WTC11 (cell line): ENCODE results near the gene MORC4. TPM values are rescaled to one million over a fixed set of nuclear protein-coding genes. Genes with fewer than 3 reads are reported as not detected.

Source experiments
- ATAC-seq: fragments of 200-7000 bp; cut with Tn5 transposase; 2 replicates; pipeline ENCODE4 v1.10.0; 2021; ENCODE audit warnings: mild to moderate bottlenecking, moderate library complexity
- CTCF ChIA-PET: fragments of 300-600 bp; sonication (Branson Sonifier 250); formaldehyde crosslinking; loops from one replicate; lab custom pipeline; 2021; ENCODE audit warnings: antibody characterized with exemption; lab: Charles Lee
- POLR2A ChIA-PET: fragments of 350-600 bp; sonication (Branson Sonifier 250); formaldehyde crosslinking; loops from one replicate; lab custom pipeline; 2021; ENCODE audit warnings: antibody characterized with exemption; lab: Charles Lee
- DNase-seq: peaks from one replicate; pipeline ENCODE4 v3.0.0; 2021; ENCODE audit warnings: low spot score
- H3K27ac Mint-ChIP-seq: 2 replicates; pipeline ENCODE4 v1.8.0; 2021; ENCODE audit warnings: mixed read lengths
- H3K27me3 Mint-ChIP-seq: 2 replicates; pipeline ENCODE4 v1.8.0; 2021; ENCODE audit warnings: low read depth, mild to moderate bottlenecking, moderate library complexity, mixed read lengths
- H3K36me3 Mint-ChIP-seq: 2 replicates; pipeline ENCODE4 v1.8.0; 2021; ENCODE audit warnings: mixed read lengths
- H3K4me1 Mint-ChIP-seq: 2 replicates; pipeline ENCODE4 v1.8.0; 2022; ENCODE audit warnings: mixed read lengths
- H3K4me3 Mint-ChIP-seq: 2 replicates; pipeline ENCODE4 v1.8.0; 2021; ENCODE audit warnings: mild to moderate bottlenecking, moderate library complexity, mixed read lengths
- H3K9me3 Mint-ChIP-seq: 2 replicates; pipeline ENCODE4 v1.8.0; 2021; ENCODE audit warnings: mixed read lengths
- ATF1 ChIP-seq: sonication (generic); formaldehyde crosslinking; IDR thresholded peaks from 2 replicates; pipeline ENCODE4 v1.8.1; 2023; ENCODE audit warnings: mild to moderate bottlenecking, moderate library complexity, missing genetic modification reagents
- ATF6 ChIP-seq: sonication (generic); formaldehyde crosslinking; IDR thresholded peaks from 2 replicates; pipeline ENCODE4 v1.8.1; 2023; ENCODE audit warnings: mild to moderate bottlenecking, missing genetic modification reagents
- CDX4 ChIP-seq: fragments of 250-450 bp; sonication (Bioruptor Pico); IDR thresholded peaks from 2 replicates; pipeline ENCODE4 v1.9.0; 2021; ENCODE audit warnings: moderate library complexity, mild to moderate bottlenecking, inconsistent platforms, borderline replicate concordance
- CREM ChIP-seq: sonication (generic); formaldehyde crosslinking; IDR thresholded peaks from 2 replicates; pipeline ENCODE4 v1.8.1; 2022; ENCODE audit warnings: mild to moderate bottlenecking, missing genetic modification reagents, moderate library complexity
- E2F4 ChIP-seq: sonication (generic); formaldehyde crosslinking; IDR thresholded peaks from 2 replicates; pipeline ENCODE4 v1.8.1; 2022; ENCODE audit warnings: low read depth, mild to moderate bottlenecking, moderate library complexity, missing genetic modification reagents, borderline replicate concordance
- GTF2I ChIP-seq: fragments of 250-450 bp; sonication (Bioruptor Pico); conservative IDR thresholded peaks from 2 replicates; pipeline ENCODE4 v1.4.0; 2021; ENCODE audit warnings: mild to moderate bottlenecking
- HMGXB4 ChIP-seq: sonication (generic); formaldehyde crosslinking; IDR thresholded peaks from 2 replicates; pipeline ENCODE4 v1.8.1; 2023; ENCODE audit warnings: mild to moderate bottlenecking, moderate library complexity, missing genetic modification reagents
- KAT7 ChIP-seq: sonication (generic); formaldehyde crosslinking; IDR thresholded peaks from 2 replicates; pipeline ENCODE4 v1.8.1; 2023; ENCODE audit warnings: missing genetic modification reagents, mild to moderate bottlenecking, borderline replicate concordance
- NFYB ChIP-seq: sonication (generic); formaldehyde crosslinking; conservative IDR thresholded peaks from 2 replicates; pipeline ENCODE4 v1.8.0; 2022; ENCODE audit warnings: low read depth, missing genetic modification reagents
- NR1H2 ChIP-seq: sonication (generic); formaldehyde crosslinking; IDR thresholded peaks from 2 replicates; pipeline ENCODE4 v1.9.0; 2021; ENCODE audit warnings: mild to moderate bottlenecking, moderate library complexity, missing genetic modification reagents
- SP1 ChIP-seq: sonication (generic); formaldehyde crosslinking; conservative IDR thresholded peaks from 2 replicates; pipeline ENCODE4 v1.8.1; 2022; ENCODE audit warnings: missing genetic modification reagents
- STAT6 ChIP-seq: sonication (generic); formaldehyde crosslinking; conservative IDR thresholded peaks from 2 replicates; pipeline ENCODE4 v1.8.1; 2023; ENCODE audit warnings: mild to moderate bottlenecking, low read depth, missing genetic modification reagents, moderate library complexity
- TEAD4 ChIP-seq: sonication (generic); formaldehyde crosslinking; IDR thresholded peaks from 2 replicates; pipeline ENCODE4 v1.8.0; 2022; ENCODE audit warnings: mild to moderate bottlenecking, missing genetic modification reagents
- ZMAT4 ChIP-seq: fragments of 250-450 bp; sonication (Bioruptor Pico); IDR thresholded peaks from 2 replicates; pipeline ENCODE4 v1.9.0; 2021; ENCODE audit warnings: mild to moderate bottlenecking
- ZNF138 ChIP-seq: sonication (generic); formaldehyde crosslinking; conservative IDR thresholded peaks from 2 replicates; pipeline ENCODE4 v1.8.1; 2022; ENCODE audit warnings: mild to moderate bottlenecking, moderate library complexity, missing genetic modification reagents
- ZNF512 ChIP-seq: sonication (generic); formaldehyde crosslinking; IDR thresholded peaks from 2 replicates; pipeline ENCODE4 v1.8.1; 2022; ENCODE audit warnings: missing genetic modification reagents, borderline replicate concordance
- ZNF532 ChIP-seq: fragments of 250-450 bp; sonication (Bioruptor Pico); IDR thresholded peaks from 2 replicates; pipeline ENCODE4 v1.9.0; 2021; ENCODE audit warnings: mild to moderate bottlenecking, borderline replicate concordance
- total RNA-seq: library from RNA; stranded (reverse); gene quantifications from 3 replicates; pipeline ENCODE4 v1.2.3, GENCODE V29; 2021

MORC4 gene
- total RNA-seq, 1 experiment from 2014 or later = 4.6 TPM

GRCh38 chrX:106948641-106949040, 51.4 kb downstream of the MORC4 start (continued):
- TF ChIP-seq HMGXB4 (CRISPR knock-in tag) = no peak
- TF ChIP-seq CDX4 = no peak

GRCh38 chrX:106946464-106946863, 53.5 kb downstream of the MORC4 start:
- no peak for DNase-seq
- Mint-ChIP-seq H3K4me3 (no peak overlapping the region), H3K27me3 (no peaks in the 10 kb centered on the region), H3K36me3 (peaks cover 3% of the 10 kb centered on the region), H3K27ac (no peak overlapping the region), H3K9me3 (no peaks in the 10 kb centered on the region), H3K4me1 (no peaks in the 10 kb centered on the region)
- POLR2A ChIA-PET = no interaction called here
- no peak for ATAC-seq
- CTCF ChIA-PET = no interaction called here
- TF ChIP-seq ZNF512 (CRISPR knock-in tag) (no peak), ZNF532 (CRISPR knock-in tag) (no peak), E2F4 (CRISPR knock-in tag) (no peak), ZMAT4 (CRISPR knock-in tag) (no peak), NR1H2 (CRISPR knock-in tag) (no peak), SP1 (no peak), KAT7 (CRISPR knock-in tag) (no peak), ATF6 (CRISPR knock-in tag) (no peak), HMGXB4 (CRISPR knock-in tag) (no peak), TEAD4 (no peak), ATF1 (no peak), NFYB (CRISPR knock-in tag) (no peak), ZNF138 (CRISPR knock-in tag) (no peak), CREM (CRISPR knock-in tag) (no peak), STAT6 (CRISPR knock-in tag) (no peak), GTF2I (no peak), CDX4 (no peak)
